GM19372 (cell line): ENCODE results near the gene RPN2.

Source experiments
- ATAC-seq: cut with Tn5 transposase; IDR thresholded peaks from one replicate; pipeline ENCODE4 v1.9.1; 2021; ENCODE audit warnings: mild to moderate bottlenecking, low read depth, moderate library complexity; ENCODE audit not compliant: unreplicated experiment

Gene RPN2

GRCh38 chr20:37288091-37288490, 109.0 kb downstream of the RPN2 start:
- ATAC-seq = no peak

GRCh38 chr20:37290158-37290810, 111.2 kb downstream of the RPN2 start:
- no peak for ATAC-seq
